Skeletal muscle tissue (tissue), 4 donors: ENCODE results near the gene ZNF536. TPM values are rescaled to one million over a fixed set of nuclear protein-coding genes. Genes with fewer than 3 reads are reported as not detected.
"Not testable (repeated sequence)": the region's sequence is repeated elsewhere in the genome, so short reads cannot be mapped to it uniquely, and the experiment has no call there.

ENCODE experiments used
- H3K27ac ChIP-seq: one replicate; pipeline ENCODE4 v1.7.0; 2013; ENCODE audit warnings: mild to moderate bottlenecking, low read depth, low read length, inconsistent platforms
- H3K27me3 ChIP-seq, 3 donors: one replicate each; pipeline ENCODE4 v1.7.0; 2013; ENCODE audit warnings: low read length in 3 of 3; ENCODE audit not compliant: control insufficient read depth in 3 of 3, insufficient read depth in 3 of 3
- H3K36me3 ChIP-seq, 3 donors: one replicate each; pipeline ENCODE4 v1.7.0; 2013; ENCODE audit warnings: low read length in 3 of 3; ENCODE audit not compliant: control insufficient read depth in 3 of 3, insufficient read depth in 3 of 3
- H3K4me1 ChIP-seq, 3 donors: one replicate each; pipeline ENCODE4 v1.7.0; 2013; ENCODE audit warnings: low read length in 3 of 3, mild to moderate bottlenecking in 3 of 3; ENCODE audit not compliant: control insufficient read depth in 3 of 3, insufficient read depth in 3 of 3
- H3K4me3 ChIP-seq, 3 donors: one replicate each; pipeline ENCODE4 v1.7.0; 2013; ENCODE audit warnings: low read length in 3 of 3
- H3K9ac ChIP-seq, 3 donors: one replicate each; pipeline ENCODE4 v1.7.0; 2013; ENCODE audit warnings: low read length in 3 of 3, mild to moderate bottlenecking in 3 of 3, moderate library complexity in 2 of 3, low read depth in 1 of 3
- H3K9me3 ChIP-seq, 3 donors: one replicate each; pipeline ENCODE4 v1.7.0; 2013; ENCODE audit warnings: low read length in 3 of 3; ENCODE audit not compliant: control insufficient read depth in 3 of 3
- total RNA-seq: library from RNA; depleted of rRNA; stranded (reverse); fragments of >200 nt; gene quantifications from one replicate; pipeline ENCODE4 v1.2.3, GENCODE V29; 2014
- donor health status: Osteomylitis.

The ZNF536 gene
- total RNA-seq, 1 donor from 2014 or later: 3.1 TPM

GRCh38 chr19:30464162-30464561 is 92.0 kb downstream of the ZNF536 start:
- H3K9ac ChIP-seq: no peak overlapping the region
- H3K4me1 ChIP-seq: no peaks in the 10 kb centered on the region
- H3K4me3 ChIP-seq: no peak overlapping the region
- peaks cover 0 to 5% (median 3%) of the 10 kb centered on the region in 3 donors for H3K9me3 ChIP-seq
- no peak overlapping the region for H3K27ac ChIP-seq
- H3K27me3 ChIP-seq: no peaks in the 10 kb centered on the region
- no peaks in the 10 kb centered on the region for H3K36me3 ChIP-seq

GRCh38 chr19:30466598-30466997 is 94.4 kb downstream of the ZNF536 start:
- not testable (repeated sequence) for H3K9ac ChIP-seq, H3K9me3 ChIP-seq, H3K36me3 ChIP-seq

GRCh38 chr19:30467239-30467638 is 95.1 kb downstream of the ZNF536 start:
- H3K9ac ChIP-seq: no peak overlapping the region
- H3K36me3 ChIP-seq: no peaks in the 10 kb centered on the region
- H3K4me1 ChIP-seq: no peaks in the 10 kb centered on the region
- H3K27me3 ChIP-seq: no peaks in the 10 kb centered on the region
- no peak overlapping the region for H3K4me3 ChIP-seq
- H3K9me3 ChIP-seq: no peaks in the 10 kb centered on the region
- H3K27ac ChIP-seq: no peak overlapping the region

More at GRCh38 chr19:30466598-30466997, 94.4 kb downstream of the ZNF536 start:
- H3K27me3 ChIP-seq, H3K4me3 ChIP-seq, H3K4me1 ChIP-seq, H3K27ac ChIP-seq: not testable (repeated sequence)

GRCh38 chr19:30469774-30470173 is 97.6 kb downstream of the ZNF536 start:
- Histone ChIP-seq H3K9me3 (peaks cover 0 to 3% (median 0%) of the 10 kb centered on the region in 3 donors), H3K4me1 (no peaks in the 10 kb centered on the region), H3K36me3 (no peaks in the 10 kb centered on the region), H3K4me3 (no peak overlapping the region), H3K9ac (no peak overlapping the region), H3K27ac (no peak overlapping the region), H3K27me3 (no peaks in the 10 kb centered on the region)

- Histone ChIP-seq H3K9ac (no peak overlapping the region), H3K27me3 (peaks cover 0 to 1% (median 0%) of the 10 kb centered on the region in 3 donors), H3K36me3 (no peaks in the 10 kb centered on the region), H3K4me1 (no peaks in the 10 kb centered on the region), H3K27ac (no peak overlapping the region), H3K4me3 (no peak overlapping the region), H3K9me3 (peaks cover 0 to 3% (median 0%) of the 10 kb centered on the region in 3 donors)
Measured at GRCh38 chr19:30471441-30471840, 99.3 kb downstream of the ZNF536 start.

GRCh38 chr19:30473334-30473867 is 101.2 kb downstream of the ZNF536 start:
- Histone ChIP-seq H3K27ac (no peak overlapping the region), H3K4me1 (no peaks in the 10 kb centered on the region), H3K27me3 (peaks cover 0 to 7% (median 0%) of the 10 kb centered on the region in 3 donors), H3K36me3 (no peaks in the 10 kb centered on the region), H3K9ac (no peak overlapping the region), H3K9me3 (peaks cover 0 to 3% (median 0%) of the 10 kb centered on the region in 3 donors), H3K4me3 (no peak overlapping the region)

- Histone ChIP-seq H3K4me3 (no peak overlapping the region), H3K4me1 (peaks cover 0 to 2% (median 0%) of the 10 kb centered on the region in 3 donors), H3K36me3 (no peaks in the 10 kb centered on the region), H3K9ac (no peak overlapping the region), H3K27ac (no peak overlapping the region), H3K9me3 (peaks cover 0 to 3% (median 0%) of the 10 kb centered on the region in 3 donors), H3K27me3 (peaks cover 0 to 9% (median 0%) of the 10 kb centered on the region in 3 donors)
Measured at GRCh38 chr19:30476997-30477396, 104.8 kb downstream of the ZNF536 start.

- peaks cover 0 to 2% (median 0%) of the 10 kb centered on the region in 3 donors for H3K4me1 ChIP-seq
- H3K36me3 ChIP-seq: no peaks in the 10 kb centered on the region
- no peak overlapping the region for H3K27ac ChIP-seq
- H3K9me3 ChIP-seq: no peaks in the 10 kb centered on the region
- peaks cover 0 to 12% (median 0%) of the 10 kb centered on the region in 3 donors for H3K27me3 ChIP-seq
- H3K9ac ChIP-seq: no peak overlapping the region
- H3K4me3 ChIP-seq: no peak overlapping the region
Measured at GRCh38 chr19:30479231-30479630, 107.0 kb downstream of the ZNF536 start.

GRCh38 chr19:30480097-30480496 is 107.9 kb downstream of the ZNF536 start:
- Histone ChIP-seq H3K36me3 (no peaks in the 10 kb centered on the region), H3K4me1 (peaks cover 0 to 2% (median 0%) of the 10 kb centered on the region in 3 donors), H3K27ac (no peak overlapping the region), H3K27me3 (peaks cover 0 to 12% (median 0%) of the 10 kb centered on the region in 3 donors), H3K9ac (no peak overlapping the region), H3K9me3 (no peaks in the 10 kb centered on the region), H3K4me3 (no peak overlapping the region)

- Histone ChIP-seq H3K36me3 (no peaks in the 10 kb centered on the region), H3K4me1 (peaks cover 0 to 2% (median 0%) of the 10 kb centered on the region in 3 donors), H3K27ac (no peak overlapping the region), H3K9me3 (peaks cover 0 to 3% (median 0%) of the 10 kb centered on the region in 3 donors), H3K4me3 (no peak overlapping the region), H3K27me3 (peaks cover 0 to 12% (median 0%) of the 10 kb centered on the region in 3 donors), H3K9ac (no peak overlapping the region)
Measured at GRCh38 chr19:30481063-30481462, 108.9 kb downstream of the ZNF536 start.
